ENCODE results near the gene OR8B3. TPM values are rescaled to one million over a fixed set of nuclear protein-coding genes. Genes with fewer than 3 reads are reported as not detected.

Gene OR8B3, protein sequence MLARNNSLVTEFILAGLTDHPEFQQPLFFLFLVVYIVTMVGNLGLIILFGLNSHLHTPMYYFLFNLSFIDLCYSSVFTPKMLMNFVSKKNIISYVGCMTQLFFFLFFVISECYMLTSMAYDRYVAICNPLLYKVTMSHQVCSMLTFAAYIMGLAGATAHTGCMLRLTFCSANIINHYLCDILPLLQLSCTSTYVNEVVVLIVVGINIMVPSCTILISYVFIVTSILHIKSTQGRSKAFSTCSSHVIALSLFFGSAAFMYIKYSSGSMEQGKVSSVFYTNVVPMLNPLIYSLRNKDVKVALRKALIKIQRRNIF
- not detected in 5 replicates for total RNA-seq (2022; extraction: Qiagen RNA extraction)

DNA sequence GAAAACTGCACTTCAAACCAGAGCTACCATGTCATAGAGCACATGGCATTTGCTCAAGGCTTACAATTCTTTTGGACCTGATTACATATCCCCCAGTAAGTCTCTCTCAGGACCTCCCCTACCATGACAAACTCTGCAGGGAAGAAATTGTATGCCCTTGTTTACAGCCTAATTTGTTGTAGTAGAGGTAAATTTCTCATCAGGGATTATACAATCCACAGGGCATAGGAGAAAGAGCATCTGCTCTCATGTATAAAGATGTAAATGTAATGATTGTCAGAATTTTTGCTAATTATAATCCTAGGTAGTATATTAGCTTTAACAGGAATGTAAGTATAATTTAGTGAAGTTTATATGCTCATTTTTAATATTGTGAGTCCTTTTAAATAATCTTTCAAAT, at the start of gene OR8B3:
OR8B3 (minus strand) TSS at position 101 of the 400 bp plus-strand sequence. CDS start 1,673 bp downstream, outside the sequence.

DNA sequence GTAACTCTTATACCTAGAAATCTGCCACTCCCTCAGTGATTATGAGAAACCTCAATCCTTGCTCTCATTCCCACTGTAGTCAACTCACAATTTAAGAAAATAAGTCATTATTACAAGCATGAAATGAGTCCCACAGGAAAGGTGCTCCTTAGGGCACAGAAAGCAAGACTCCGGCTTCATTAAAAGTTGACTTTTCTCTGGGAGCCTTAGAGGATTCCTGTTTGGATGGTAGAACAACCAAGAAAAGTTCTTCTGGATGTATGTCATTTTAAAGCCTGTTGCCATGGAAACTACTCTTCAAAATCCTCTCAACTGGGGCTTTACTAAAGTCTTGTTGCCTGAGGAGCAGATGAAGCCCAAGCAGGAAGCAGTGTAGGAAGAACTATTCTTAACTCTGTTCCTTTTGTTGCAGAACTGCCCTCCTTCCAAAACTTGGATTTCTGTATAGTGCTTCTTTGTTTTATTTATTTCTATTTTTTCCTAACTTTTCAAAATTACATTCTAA, 46.9 kb upstream of the OR8B3 start, which contains the start of gene OR8B8:
OR8B8 (minus strand) TSS at position 51 of the 505 bp plus-strand sequence. CDS start 4,611 bp downstream, outside the sequence.

DNA sequence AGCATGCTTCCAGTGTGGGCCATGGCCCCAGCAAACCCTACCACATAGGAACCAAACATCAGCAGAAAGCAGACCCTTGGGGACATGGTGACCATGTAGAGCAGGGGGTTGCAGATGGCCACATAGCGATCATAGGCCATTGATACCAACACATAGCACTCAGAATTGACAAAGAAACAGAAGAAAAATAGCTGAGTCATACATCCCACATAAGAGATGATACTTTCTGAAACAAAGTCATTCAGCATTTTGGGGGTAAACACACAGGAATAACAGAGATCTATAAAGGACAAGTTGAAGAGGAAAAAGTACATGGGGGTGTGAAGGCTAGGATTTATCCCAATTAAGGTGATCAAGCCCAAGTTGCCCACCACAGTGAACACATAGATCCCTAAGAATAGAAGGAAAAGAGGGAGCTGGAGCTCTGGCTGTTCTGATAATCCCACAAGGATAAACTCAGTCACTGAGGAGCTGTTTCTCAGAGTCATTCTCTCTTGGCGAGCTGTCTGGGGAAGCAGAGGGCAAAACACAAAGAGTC, 25.6 kb upstream of the OR8B3 start, which contains the start of gene OR8B4:
OR8B4 (minus strand) TSS at position 488 of the 538 bp plus-strand sequence; CDS start at position 488, 0 bp downstream.

DNA sequence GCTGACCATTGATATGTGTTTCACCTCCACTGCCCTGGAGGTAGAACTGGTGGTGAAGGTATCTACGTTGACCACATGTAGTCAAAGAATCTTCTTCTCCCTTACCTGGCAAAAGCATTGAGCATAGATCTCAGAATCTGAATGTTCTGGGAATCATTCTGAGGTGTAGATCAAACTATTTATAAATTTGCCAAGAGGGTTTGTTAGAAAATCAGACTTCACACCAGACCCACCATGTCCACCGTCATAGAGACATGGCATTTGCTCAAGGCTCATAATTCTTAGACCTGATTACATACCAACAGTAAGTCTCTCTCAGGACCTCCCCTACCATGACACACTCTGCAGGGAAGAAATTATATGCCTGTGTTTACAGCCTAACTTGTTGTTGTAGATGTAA, 14.4 kb downstream of the OR8B3 start, which contains the start of gene OR8B2:
OR8B2 (minus strand) TSS at position 101 of the 400 bp plus-strand sequence. CDS start 1,156 bp downstream, outside the sequence.

Other genes starting within 250 kb of the OR8B3 start
- not detected in 5 replicates for gene OR10D3, start 215.7 kb downstream of the OR8B3 start, total RNA-seq (2022; extraction: Qiagen RNA extraction)
- not detected in 5 replicates for gene OR8G1, start 157.9 kb downstream of the OR8B3 start, total RNA-seq (2022; extraction: Qiagen RNA extraction)
- not detected in 5 replicates for gene OR8G5, start 142.6 kb downstream of the OR8B3 start, total RNA-seq (2022; extraction: Qiagen RNA extraction)
- not detected in 5 replicates for gene OR8D1, start 85.1 kb downstream of the OR8B3 start, total RNA-seq (2022; extraction: Qiagen RNA extraction)
- gene OR8D2, start 78.8 kb downstream of the OR8B3 start, total RNA-seq (2022; extraction: Qiagen RNA extraction), result not detected in 5 replicates
- gene OR8B2, start 14.5 kb downstream of the OR8B3 start, total RNA-seq (2022; extraction: Qiagen RNA extraction), result not detected in 5 replicates
- not detected in 5 replicates for gene OR8B4, start 25.8 kb upstream of the OR8B3 start, total RNA-seq (2022; extraction: Qiagen RNA extraction)
- not detected in 5 replicates for gene OR8B8, start 46.7 kb upstream of the OR8B3 start, total RNA-seq (2022; extraction: Qiagen RNA extraction)
- gene OR8B12, start 144.6 kb upstream of the OR8B3 start, total RNA-seq (2022; extraction: Qiagen RNA extraction), result not detected in 5 replicates
- not detected in 5 replicates for gene OR8A1, start 171.0 kb upstream of the OR8B3 start, total RNA-seq (2022; extraction: Qiagen RNA extraction)
- gene PANX3, start 212.4 kb upstream of the OR8B3 start, total RNA-seq (2022; extraction: Qiagen RNA extraction), result not detected in 5 replicates
- gene TBRG1, start 223.8 kb upstream of the OR8B3 start, total RNA-seq (2022; extraction: Qiagen RNA extraction), result 16.0 to 17.5 TPM (median 16.3 TPM) in 5 replicates